Kidney tubule cell (primary cell): Measurements from ENCODE around the gene DNAJC12.
"Not testable (repeated sequence)": the region's sequence is repeated elsewhere in the genome, so short reads cannot be mapped to it uniquely, and the experiment has no call there.

Source experiments
- DNase-seq: peaks from one replicate; pipeline ENCODE4 v3.0.0-alpha.2; 2018; ENCODE audit warnings: low spot score

Gene DNAJC12

GRCh38 chr10:67790534-67791408 lies 47.2 kb downstream of the DNAJC12 start:
- DNase-seq = peak; percentile 35

- no peak for DNase-seq
These were observed 48.2 kb downstream of the DNAJC12 start for GRCh38 chr10:67789769-67790168.

DNA sequence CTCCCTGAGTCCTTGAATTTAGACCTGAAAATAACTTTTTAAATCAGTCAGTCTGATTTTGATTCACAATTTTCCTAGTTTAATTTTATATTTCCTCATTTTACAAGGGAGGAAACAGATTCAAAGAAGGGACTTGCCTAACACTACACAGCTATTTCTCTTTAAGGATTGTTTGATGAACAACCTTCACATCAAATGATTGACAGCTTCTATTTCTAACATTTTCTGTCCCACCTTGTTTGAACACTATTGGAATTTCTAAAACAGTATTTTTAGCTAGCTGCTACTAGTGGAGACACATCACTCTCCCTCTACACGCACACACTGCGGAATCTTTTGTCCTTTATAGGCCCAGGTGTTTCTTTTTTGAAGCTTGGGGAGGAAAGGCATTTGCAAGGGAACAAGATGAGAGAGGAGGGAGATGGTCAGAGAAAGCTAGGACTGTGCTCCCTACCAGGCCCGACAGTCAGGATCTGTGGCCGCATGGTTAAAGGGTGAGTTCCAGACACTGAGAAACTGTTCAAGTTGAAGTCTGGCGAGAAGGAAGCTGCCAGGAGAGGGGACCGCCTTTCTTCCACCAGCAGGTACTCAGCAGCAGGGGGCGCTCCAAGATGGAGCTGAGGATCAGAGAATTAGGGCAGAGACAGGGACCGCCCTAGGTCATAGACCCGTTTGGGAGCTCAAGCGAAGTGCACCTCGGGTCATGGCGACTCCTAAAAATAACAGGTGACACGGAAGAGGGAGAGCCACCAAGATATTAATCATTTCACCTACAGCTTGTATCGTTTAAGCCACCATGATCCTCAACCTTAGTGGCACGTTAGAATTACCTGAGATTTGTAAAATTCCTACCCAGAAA lies 49.7 kb downstream of the DNAJC12 start:
- peak; percentile 58 for DNase-seq

DNA sequence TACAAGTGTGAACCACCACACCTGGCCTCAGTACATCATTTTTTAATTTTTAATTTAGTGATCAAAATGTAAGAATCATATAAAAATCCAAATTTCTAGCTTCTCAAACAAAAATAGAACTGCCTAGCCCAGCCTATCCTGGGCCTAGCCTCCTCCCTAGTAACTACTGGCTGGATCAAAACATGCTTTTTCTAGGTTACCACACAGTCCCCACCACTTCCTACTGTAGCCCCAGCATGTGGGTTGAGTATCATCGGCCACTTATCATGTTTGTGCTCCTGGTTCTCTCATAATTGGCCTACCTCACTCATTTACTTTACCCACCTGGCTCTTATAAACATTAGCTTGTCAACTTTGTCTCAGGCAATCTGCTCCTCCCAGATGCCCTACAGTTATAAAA lies 52.9 kb downstream of the DNAJC12 start:
- DNase-seq = no peak

- no peak for DNase-seq
These were observed 53.5 kb downstream of the DNAJC12 start for GRCh38 chr10:67784474-67784873.

- no peak for DNase-seq
These were observed 54.2 kb downstream of the DNAJC12 start for GRCh38 chr10:67783606-67784294.

GRCh38 chr10:67782530-67782929 lies 55.5 kb downstream of the DNAJC12 start:
- DNase-seq = no peak

- DNase-seq = no peak
These were observed 57.0 kb downstream of the DNAJC12 start for GRCh38 chr10:67780759-67781538.

- DNase-seq = not testable (repeated sequence)
These were observed 57.8 kb downstream of the DNAJC12 start for GRCh38 chr10:67780204-67780621.

DNA sequence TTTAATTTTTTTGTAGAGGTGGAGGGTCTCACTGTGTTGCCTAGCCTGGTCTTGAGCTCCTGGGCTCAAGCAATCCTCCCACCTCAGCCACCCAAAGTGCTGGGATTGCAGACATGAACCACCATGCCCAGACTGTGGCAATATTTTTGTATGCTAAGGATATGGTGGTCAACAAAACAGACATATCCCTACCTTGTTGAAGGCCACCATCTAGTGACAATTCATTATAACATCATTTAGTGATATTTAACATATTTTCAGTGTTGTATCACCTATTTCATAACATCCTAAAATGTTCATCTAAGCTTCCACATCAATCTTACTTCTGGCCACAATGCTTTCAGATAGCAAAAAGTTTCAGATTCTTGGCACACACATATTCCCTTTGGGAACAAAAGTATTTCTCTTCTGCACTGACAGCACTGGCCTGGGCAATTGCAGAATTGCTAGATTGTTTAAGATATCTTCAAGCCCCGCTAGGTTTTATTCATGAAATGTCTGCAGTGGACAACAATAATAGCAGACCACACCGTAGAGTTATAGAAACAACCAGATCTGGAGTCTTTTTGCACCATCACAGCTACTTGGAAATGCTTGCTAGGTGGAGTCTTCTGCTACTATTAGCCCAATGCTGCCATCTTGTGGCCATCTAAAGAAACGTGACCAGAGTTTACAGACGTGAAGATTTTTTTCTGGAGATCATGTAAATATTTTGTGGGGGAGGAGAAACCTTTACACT lies 58.4 kb downstream of the DNAJC12 start:
- peak; percentile 77 for DNase-seq

DNA sequence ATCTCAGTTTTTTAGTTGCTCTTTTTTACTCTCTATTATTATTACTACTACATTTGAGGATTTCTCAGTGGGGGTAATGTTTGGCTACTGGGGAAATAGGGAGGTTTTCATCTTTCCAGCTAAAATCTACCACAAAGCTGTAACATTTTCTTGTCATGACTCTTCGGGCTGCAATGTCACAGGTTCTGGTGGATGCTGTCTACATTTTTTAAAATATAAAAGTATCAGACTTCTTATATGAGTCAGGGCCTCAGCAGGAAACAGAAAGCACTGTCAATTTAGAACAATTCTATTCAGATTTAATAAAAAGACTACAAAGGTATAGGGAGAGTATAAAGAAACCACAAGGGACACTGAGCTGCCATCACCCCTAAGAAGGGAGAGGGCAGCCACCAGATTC lies 61.6 kb downstream of the DNAJC12 start:
- no peak for DNase-seq

DNA sequence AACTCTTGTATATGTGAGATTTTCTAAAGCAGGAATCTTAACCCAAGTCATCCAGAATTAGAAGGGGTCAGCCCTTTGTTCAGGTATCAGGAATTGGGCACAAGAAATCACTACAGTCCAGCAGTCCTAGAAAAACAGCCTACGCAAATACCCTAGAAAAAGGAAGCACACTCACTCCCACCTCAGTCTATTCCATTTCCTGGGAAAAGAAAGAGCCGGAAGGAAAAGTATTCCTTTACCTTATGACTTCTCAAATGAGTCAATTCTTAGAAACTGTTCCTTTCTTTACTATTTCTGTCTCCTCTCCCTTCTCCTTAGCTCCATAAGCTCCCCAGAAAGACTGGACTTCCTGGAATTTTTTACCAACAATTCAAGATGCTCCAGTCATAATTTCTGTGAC lies 62.7 kb downstream of the DNAJC12 start:
- no peak for DNase-seq

GRCh38 chr10:67772894-67773511 lies 65.0 kb downstream of the DNAJC12 start:
- peak; percentile 75 for DNase-seq

- DNase-seq = no peak
These were observed 65.8 kb downstream of the DNAJC12 start for GRCh38 chr10:67772151-67772550.

DNA sequence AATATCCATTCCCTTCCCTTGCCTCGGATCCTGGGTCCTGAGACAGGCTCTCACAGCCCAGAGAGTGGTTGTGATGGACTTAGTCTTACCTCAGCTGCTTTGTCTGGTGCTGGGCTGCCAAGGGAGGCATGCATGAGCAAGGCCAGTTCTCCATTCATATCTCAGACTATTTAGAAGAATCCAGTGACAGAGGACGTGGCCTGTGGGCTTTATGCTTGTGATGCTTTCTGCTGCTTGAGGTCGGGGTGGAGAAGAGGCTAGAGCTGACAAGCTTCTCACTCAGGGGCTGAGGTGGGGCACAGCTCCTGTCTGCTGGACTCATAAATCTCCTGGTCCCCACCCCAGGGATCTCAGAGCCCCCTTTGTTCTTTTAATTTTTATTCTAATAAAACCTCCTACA lies 66.8 kb downstream of the DNAJC12 start:
- no peak for DNase-seq

DNA sequence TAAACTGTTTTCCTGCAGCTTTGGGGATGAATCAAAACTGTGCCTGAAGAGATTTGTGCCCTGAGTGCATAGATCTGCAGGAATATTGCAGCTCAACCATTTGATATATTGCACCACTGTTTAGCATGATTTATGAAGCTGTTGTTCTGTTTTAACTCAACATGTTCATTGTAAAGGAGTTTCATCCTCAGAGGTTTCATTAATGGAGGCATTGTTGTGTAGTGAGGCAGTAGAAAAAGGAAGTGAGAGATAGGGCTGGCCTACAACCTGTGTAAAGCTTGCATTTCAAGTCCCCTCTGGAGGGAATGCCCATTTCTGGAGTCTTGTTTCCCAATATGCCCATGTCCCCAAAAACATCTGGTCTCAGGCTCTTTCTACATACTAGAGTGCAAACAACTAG lies 67.5 kb downstream of the DNAJC12 start:
- DNase-seq = no peak

- no peak for DNase-seq
These were observed 70.7 kb downstream of the DNAJC12 start for GRCh38 chr10:67767244-67767643.

DNA sequence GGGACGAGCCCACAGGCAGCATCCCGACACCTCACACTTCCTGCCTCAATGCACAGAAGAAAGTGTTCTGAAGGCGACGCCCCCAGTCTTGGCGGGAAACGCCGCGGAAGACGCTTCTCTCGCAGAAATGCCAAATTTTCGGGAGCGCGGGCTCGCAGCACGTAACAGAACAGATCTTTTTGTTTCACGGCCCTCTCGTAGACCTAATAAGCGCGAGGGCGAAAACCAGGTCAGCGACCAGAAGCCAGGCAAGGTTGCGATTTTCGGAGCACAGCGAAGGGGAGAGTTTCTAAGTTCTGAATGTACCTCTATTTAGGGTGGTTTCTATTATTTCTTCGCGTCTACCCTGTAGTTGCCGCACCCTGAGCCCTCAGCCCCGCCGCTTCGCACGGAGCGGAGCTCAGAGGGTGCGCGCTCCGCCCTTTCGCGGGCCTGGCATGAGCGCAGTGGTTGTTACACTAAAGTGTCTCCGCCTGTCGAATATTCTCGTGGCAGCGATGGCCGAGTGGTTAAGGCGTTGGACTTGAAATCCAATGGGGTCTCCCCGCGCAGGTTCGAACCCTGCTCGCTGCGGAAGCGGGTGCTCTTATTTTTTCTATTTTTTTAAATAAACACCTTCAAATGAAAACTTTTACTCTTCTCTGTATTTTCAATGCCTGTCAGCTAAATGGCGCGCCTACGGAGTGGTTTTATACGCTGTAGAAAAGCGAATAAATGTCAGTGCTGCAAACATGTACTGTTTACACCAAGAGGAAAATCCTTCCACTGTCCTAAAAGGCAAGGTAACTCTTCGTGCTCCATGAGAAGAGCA lies 73.8 kb downstream of the DNAJC12 start:
- DNase-seq = peak; percentile 94

GRCh38 chr10:67763499-67764011 lies 74.4 kb downstream of the DNAJC12 start:
- DNase-seq = peak; percentile 71
